UCSD-AML1 (cell line): ENCODE data around the gene KCNJ6.
"Not testable (repeated sequence)": the region's sequence is repeated elsewhere in the genome, so short reads cannot be mapped to it uniquely, and the experiment has no call there.

Source experiments
- DNase-seq: peaks from one replicate; lab custom pipeline; 2025; ENCODE audit not compliant: unreplicated experiment; lab: John Stamatoyannopoulos, UW

The KCNJ6 gene

DNA sequence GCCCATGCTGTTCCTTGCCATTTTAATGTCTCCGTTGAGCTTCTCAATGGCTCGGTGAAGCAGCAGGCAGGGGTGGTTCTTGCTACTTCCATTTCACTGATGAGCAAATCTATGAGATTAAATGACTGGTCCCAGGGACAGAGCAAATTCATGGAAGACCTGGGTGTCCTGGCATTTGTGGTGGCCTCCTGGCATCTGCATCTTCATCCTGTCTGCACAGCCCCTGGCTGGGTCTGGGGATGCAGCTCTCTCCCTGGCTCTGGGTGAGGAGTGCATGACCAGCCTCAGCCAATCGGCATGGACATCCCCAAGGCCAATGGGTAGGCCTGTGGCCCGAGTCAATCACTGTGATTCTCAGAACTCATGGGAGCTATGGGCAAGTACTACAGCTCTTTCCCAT lies 261.7 kb downstream of the KCNJ6 start:
- DNase-seq = no peak

DNA sequence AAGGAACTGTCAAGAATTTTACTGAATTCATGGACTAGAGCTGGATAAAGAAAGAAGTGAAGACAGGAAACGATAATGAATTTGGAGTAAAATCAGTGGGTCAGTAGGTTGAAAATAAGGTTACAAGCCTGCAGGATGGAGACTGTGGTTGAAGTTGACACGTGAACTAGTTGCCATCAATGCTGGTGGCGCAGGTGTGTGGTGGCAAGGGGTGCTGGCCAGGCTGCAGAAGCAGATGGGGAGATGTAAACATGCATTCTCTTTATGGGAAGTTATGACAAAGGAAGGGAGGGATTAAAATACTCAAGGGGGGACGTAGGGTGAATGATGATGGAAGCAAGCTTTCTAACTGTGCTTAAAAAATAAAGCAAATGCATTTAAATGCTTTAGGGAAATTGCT lies 263.1 kb downstream of the KCNJ6 start:
- no peak for DNase-seq

DNA sequence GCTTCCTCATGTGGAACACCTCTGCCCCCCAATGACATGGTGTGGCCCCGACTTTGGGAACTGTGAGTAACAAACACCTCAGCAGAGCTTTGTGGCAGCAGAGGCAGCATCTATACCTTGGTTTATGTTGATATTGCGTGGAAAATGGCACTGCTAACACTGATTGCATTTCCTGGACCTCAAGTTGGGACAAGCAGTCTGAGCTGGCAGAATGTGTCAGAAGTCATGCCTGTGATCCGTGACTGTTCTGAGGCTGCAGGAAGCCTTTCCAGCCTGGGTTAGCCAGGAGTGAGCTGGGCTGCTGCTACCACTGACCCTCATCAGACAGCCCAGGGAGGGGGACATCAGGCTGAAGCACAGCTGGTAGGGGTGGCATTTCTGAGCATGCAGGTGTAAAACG lies 268.5 kb downstream of the KCNJ6 start:
- DNase-seq = no peak

DNA sequence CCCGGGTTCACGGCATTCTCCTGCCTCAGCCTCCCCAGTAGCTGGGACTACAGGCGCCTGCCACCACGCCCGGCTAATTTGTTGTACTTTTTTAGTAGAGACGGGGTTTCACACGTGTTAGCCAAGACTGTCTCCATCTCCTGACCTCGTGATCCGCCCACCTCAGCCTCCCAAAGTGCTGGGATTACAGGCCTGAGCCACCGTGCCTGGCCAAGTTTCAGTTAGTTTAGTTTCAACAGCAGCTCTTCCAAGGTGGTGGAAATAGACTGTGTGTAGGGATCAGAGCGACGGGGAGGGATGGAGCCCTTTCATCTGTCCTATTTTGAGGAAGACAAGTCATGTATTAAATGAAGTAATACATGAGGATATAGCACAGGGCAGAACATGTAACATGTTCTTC lies 269.5 kb downstream of the KCNJ6 start:
- DNase-seq = not testable (repeated sequence)

DNA sequence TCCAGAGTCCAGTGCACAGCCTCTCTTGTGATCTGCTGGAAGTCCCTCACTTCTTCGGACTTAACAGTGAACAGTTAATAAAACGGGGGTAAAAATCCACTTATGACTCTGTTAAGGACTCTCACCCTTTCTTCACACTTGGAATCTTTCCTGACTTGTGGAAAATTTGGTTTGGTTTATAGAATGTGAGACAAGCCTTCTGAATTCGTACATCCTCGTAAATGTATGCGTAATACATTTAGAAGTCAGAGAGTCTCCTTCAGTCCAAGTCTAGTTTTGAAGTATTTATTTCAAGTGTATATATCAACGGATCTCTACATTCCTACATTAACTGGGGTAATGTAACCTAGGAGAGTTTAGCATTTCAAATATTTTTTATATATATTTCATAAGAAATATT lies 270.4 kb downstream of the KCNJ6 start:
- DNase-seq = no peak

DNA sequence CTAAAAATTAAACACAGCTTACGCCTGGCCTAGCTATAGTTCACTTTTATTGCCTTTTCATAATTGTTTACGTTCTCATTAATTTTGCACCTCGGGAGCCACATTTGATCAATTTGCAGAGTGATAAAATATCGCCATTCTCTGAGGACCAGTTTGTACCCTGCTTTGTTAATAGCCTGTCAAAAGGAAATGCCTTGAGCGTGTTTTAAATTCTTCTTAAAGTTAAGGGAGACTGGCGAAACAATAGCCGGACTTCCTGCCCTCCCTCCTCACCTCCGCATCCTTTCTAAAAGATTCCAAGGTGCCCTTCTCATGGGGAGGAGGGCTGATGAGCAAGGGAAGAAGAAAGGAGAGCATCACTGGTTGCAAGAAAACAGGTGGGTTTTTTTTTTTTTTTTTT lies 271.6 kb downstream of the KCNJ6 start:
- DNase-seq = no peak

DNA sequence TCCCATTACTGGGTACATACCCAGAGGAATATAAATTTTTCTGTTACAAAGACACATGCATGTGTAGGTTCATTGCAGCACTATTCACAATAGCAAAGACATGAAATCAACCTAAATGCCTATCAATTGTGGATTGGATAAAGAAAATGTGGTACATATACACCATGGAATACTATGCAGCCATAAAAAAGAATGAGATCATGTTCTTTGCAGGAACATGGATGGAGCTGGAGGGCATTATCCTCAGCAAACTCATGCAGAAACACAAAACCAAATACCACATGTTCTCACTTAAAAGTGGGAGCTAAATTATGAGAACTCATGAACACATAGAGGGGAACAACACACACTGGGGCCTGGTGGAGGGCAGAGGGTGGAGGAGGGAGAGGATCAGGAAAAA lies 272.4 kb downstream of the KCNJ6 start:
- DNase-seq = not testable (repeated sequence)

DNA sequence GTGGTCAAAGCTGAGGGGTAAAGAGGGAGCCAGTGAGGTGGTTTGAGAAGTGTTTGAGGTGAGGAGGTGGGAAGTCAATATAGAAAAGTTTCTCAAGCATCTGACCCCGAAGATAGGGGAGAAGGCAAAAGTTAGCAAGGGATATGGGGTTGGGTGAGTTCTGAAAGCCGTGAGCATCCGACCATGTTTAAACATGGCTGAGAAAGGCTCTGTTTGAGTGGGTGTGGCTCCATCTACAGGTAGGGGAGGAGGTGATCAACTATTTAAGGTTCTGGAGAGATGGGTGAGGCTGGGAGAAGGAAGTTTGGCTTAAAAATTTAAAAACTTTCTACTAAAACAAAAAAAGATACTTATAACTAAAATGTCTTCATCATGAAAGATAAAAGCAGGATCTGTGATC lies 273.8 kb downstream of the KCNJ6 start:
- no peak for DNase-seq

DNA sequence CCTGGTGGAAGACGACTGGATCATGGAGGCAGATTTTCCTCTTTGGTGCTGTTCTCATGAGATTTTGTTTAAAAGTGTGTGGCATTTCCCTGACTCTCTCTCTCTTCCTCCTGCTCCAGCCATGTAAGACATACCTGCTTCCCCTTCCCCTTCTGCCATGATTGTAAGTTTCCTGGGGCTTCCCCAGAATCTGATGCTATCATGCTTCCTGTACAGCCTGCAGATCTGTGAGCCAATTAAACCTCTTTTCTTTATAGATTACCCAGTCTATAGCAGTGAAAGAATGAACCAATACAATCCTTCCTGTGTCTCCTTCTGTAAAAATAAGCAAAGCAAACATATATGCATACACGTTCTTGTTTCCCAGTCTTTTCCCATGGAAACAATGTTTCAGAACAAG lies 276.5 kb downstream of the KCNJ6 start:
- no peak for DNase-seq

DNA sequence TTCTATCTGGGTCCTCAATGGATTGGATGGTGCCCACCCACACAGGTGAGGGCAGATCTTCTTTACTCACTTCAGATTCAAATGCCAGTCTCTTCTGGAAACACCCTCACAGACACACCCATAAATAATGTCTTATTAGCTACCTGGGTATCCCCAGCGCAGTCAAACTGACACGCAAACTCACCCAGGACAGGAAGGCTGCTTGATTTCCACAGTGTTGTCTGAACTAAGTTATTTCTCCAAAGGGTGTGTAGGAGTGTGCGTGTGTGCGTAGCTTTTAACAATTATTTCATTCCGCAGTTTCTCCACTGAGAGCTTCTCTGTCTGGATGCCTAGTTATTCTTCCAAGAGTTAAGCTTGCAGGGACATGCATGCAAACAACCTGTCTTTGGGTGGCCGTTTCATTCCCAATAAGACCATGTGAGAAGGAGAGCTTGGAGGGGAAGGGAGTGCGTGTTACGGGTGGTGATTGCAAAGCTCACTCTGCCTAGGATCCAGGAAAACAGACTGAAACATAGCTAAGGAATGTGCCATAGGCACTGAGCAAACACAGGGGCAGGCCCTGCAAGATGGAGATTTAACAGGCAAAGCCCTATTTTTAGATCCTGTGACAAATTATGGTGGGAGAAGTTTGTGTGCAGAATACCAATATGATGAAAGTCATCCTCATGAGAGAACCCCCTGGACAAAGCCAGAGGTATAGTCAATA lies 280.0 kb downstream of the KCNJ6 start:
- DNase-seq = no peak

DNA sequence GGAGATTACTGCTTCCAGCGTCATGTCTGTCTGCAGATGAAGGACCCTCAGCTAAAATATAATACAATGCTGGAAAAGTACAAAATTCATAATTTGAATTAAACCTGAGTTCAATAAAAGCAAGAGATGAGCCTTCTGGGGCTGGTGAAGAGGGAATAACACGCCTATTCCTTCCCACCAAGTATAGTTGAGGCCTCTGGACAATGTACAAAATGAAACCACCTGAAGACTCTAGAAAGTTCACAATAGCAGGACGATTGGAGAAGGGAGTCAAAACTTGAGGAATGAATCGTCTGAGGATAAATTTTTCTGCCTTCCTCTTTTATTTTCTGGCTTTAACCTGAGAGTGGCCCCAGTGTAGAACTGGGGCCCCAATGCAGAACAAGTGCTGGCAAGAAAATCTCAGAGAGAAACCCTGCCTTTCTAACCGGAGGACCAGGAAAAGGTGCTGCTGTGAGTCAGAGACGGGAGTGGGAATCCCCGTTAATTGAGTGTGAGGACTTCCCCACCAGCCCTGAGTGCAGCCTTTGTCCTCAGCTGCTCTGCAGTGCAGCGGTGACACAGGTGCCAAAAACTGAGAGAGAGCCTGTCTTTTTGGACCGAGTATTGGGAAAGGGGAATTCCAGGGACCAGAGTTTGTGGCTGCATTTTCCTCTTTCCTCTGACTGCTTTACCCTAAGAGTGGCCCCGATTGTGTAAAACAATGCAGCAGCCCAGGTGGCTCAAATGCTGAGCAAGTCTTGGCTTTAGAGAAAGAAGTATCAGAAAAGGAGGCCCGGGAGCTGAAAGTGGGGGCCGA lies 284.7 kb downstream of the KCNJ6 start:
- DNase-seq = no peak

DNA sequence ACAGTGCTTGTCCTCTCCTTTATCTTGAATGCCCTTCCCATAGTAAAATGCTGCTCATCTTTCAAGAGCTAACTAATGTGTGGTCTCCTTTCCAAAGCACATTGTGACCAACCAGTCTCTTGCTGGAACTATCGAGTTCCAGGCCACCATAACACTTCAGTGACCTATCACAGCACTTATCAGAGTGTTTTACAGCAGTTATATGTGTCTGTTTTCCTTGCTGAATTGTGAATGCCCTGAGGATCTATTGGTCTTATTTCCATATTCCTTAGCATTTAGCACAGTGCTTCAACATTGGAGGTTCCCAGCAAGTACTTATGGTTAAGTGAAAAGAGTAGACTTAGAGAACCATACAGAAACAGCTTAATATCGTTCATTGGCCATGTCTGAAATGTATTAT lies 285.4 kb downstream of the KCNJ6 start:
- DNase-seq = no peak

DNA sequence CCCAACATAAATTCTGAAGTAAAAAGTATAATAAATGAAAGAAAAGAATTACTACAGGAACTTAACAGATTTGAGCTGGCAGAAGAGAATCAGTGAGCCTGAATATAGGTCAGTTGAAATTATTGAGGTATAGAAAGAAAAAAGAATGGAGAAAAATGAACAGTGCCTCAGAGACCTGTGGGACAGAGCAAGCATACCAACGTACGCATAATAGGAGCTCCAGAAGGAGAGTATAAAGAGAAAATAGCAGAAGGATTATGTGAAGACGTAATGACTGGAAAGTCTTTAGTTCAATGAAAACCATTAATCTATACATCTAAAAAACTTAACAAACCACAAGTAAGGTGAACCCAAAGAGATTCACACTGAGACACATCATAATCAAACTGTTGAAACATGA lies 287.9 kb downstream of the KCNJ6 start:
- no peak for DNase-seq

DNA sequence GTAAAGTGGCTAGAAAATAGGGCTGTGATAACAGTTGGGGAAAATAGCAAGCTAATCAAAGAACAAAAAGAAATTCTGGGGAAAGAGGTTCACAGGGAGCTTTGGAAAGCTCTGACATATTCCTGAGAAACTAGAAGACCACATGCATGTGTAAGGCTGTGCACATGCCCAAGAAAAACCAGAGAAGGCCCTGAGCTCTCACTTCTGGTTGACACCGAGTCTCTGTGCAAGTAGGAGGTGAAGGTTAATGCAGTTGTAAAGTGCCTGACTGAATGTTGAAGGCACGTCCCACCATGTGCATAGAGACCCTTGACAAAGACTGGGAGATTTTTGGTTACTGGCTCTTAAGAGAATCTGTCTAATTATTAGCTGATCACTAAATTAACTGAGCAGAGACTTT lies 288.7 kb downstream of the KCNJ6 start:
- no peak for DNase-seq

DNA sequence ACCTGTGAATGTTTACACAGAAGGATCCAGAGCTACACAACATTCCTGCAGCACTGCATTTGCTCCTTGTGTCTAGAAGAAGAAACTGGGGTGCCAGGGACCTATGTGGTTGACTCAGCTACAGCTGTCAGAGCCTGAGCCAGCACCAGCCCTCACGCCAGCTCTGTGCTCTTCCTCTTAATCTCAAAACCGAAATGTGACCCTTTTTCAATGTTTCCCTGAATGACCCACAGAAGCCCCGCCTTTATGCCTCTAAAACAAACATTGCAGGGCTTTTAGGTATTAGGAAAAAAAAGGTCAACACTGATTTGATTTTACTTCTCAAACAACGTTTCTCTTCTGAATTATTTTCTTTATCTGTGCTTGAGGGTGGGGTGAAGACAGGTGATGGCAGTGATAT lies 289.2 kb downstream of the KCNJ6 start:
- DNase-seq = no peak

DNA sequence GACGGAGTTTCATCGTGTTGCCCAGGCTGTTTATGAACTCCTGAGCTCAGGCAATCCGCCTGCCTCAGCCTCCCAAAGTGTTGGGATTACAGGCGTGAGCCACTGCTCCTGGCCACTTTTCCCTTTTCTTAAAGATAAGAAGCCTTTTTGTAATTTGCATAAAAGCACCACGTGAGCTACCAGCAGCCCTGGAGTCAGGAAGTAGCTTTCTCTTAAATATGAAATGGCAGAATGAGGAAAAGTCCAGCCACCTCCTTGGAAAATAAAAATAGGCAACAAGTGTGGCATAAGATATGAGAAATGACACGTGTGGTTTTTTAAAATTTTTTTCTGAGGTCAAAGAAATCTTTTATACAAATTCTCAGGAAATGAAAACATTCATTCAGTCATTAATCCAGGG lies 289.9 kb downstream of the KCNJ6 start:
- no peak for DNase-seq

DNA sequence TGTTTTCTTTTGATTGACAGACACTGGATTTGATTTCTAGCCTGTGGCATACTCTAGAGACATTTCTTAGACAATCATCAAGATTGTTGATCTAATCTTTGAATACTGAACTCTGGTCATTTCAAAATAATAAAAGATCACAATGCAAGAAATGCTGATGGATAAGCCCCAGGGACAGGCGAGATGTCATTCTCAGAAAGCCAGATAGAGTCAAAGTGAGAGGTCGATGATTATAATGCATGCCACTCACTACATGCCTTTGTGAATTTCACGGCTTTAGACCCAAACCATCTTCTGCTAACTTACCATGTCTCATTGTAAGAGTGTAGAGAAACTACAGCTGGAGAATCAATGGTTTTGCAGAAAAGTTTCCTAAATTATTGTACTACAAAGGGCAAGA lies 292.6 kb downstream of the KCNJ6 start:
- DNase-seq = no peak

DNA sequence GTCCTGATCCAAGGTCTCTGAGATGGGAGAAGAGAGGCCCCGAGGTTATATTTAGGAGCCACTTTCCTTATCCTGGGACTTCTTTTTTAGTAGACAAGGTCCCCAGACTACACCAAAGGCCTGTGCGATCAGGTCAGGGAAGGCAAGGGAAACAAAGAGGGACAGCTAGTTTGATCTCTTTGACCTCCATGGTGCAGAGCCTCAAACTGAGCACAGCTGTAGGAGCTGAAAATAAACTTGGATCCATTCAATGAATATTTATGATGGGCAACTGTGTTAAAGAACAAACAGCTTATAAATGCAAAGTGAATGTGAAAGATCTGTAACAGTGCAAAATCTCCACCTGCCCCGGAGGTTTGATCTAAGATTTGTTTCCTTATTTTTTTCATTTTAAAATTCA lies 293.1 kb downstream of the KCNJ6 start:
- DNase-seq = no peak

DNA sequence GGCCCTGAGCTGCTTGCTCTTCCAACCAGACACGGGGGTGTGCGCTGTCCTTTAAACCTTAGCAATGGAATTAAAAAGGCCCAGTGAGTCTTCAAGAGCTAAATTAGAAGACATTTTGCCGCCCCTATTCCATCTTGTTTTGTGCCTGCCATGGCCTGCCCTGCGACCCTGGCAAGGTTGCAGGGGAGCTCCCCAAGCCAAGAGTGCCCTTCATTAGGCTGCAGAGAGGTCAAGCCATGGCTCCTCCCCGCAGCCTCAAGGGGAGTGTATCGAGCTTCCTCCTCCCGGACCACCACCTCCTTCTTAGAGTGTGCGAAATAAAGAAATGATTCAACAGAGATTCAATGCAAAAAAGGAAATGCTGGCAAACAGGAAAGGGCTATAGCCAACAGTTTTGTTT lies 293.5 kb downstream of the KCNJ6 start:
- DNase-seq = no peak

DNA sequence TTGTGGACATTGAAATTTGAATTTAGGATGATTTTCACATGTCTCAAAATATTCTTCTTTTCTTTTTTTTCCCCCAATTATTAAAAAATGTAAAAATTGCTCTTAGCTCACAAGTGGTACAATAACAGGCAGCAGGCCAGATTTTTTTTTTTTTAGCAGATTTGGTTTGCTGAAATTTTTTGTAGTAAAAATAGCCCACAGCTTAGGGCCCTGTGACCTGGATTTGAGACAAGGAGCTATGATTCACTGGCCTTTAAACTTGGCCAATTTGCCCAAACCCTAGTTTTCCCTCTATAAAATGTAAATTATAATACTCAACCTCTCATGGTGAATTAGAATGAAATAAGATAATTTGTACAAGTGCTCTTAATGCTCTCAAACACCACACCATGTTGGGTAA lies 295.9 kb downstream of the KCNJ6 start:
- DNase-seq = no peak

DNA sequence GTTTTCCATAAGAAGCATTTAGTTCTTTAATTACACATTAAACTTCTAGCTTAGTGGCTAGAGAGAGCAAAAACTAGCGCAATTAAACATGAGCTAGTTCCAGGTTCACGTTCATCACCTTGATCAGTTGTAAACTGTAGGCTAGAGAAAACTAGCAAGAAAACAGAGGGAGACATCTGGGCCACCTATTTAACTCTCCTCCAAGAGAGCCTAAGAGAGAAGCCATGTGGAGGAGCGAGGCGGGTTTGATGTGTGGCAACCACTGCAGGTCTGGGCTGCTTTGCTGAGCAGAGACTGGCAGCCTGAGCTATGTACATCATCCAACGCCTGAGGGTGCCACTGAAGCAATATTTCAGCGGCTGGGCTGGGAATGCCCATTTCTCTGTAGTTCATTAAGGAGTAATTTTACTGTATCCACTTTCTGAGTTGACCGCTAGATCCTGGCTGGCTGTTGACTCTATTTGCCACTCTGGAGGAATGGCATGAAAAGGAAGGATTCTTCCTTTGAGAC lies 296.7 kb downstream of the KCNJ6 start:
- no peak for DNase-seq

DNA sequence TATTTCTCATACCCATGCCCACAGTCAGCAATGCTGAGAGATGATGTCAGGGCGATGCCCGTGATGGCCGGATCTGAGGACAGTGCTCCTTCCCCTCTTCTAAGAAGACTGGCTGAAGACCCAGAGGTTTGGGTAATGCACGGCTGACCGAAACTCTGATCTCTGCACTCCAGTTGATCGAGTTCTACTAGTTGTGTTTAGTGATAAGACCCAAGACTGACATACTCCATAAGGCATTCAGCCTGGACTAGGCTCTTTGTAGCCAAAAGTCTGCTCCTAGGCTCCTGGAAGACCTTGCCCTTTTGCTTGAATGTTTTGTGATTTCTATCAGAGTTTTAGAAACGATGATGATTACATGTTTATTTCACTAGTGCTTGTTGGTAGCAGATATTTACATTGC lies 298.2 kb downstream of the KCNJ6 start:
- DNase-seq = no peak

DNA sequence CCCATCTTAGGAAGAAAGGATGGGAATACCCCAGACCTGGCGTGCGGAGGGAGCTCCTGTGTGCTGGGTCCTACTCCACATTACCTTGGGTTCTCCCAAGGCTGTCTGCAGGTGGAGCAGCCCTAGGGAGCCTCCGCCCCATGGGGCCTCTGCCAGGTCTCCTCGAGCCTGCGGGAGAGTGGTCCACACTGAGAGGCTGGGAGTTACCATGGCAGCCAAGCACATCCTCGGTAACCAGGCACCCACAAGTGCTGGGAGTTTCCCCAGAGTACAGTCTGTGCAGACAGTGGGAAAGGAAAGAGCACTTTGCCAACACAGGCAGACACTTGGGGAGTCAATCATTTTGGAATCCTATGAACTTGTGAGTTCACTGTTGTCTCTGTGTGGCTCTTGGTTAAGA lies 300.3 kb downstream of the KCNJ6 start:
- DNase-seq = no peak
